Measurements from ENCODE around the gene DPP9.
"Not testable (repeated sequence)": the region's sequence is repeated elsewhere in the genome, so short reads cannot be mapped to it uniquely, and the experiment has no call there.

DPP9 gene

GRCh38 chr19:4749870-4750590, 26.4 kb upstream of the DPP9 start:
- H3K4me3 ChIP-seq (ENCODE audit: low read depth, low read length), result no peak overlapping the region
- no peak for TF ChIP-seq CTCF (IDR thresholded peaks at IDR 0.05; ENCODE audit: insufficient read depth, low read depth, low read length, missing control alignments)
- no peak for DNase-seq (ENCODE audit: low read depth)

GRCh38 chr19:4748589-4748988, 24.9 kb upstream of the DPP9 start:
- no peak for DNase-seq (ENCODE audit: low read depth)
- no peak for TF ChIP-seq CTCF (IDR thresholded peaks at IDR 0.05; ENCODE audit: insufficient read depth, low read depth, low read length, missing control alignments)
- no peak overlapping the region for H3K4me3 ChIP-seq (ENCODE audit: low read depth, low read length)

DNA sequence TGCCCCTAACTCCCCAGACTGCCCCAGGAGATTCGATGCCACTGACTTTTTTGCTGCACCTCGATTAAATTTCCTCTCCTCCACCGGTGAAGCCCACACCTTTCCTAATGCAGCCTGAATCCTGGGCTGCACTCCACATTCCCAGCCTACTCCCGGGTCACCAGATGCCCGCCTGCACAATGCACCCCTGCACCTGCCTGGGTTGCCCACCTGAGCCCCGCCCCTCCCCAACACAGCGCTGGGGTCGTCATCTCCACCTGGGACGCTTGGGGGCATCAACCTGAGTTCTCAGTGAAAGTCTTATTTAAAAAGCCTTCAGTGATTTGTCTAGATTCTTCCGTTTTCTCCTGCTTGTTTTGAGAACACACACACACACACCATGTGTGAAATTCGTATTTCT, 24.5 kb upstream of the DPP9 start:
- no peak overlapping the region for H3K4me3 ChIP-seq (ENCODE audit: low read depth, low read length)
- TF ChIP-seq CTCF (IDR thresholded peaks at IDR 0.05; ENCODE audit: insufficient read depth, low read depth, low read length, missing control alignments), result no peak
- DNase-seq (ENCODE audit: low read depth), result no peak

GRCh38 chr19:4745986-4746385, 22.3 kb upstream of the DPP9 start:
- no peak for TF ChIP-seq CTCF (IDR thresholded peaks at IDR 0.05; ENCODE audit: insufficient read depth, low read depth, low read length, missing control alignments)
- no peak for DNase-seq (ENCODE audit: low read depth)
- no peak overlapping the region for H3K4me3 ChIP-seq (ENCODE audit: low read depth, low read length)

DNA sequence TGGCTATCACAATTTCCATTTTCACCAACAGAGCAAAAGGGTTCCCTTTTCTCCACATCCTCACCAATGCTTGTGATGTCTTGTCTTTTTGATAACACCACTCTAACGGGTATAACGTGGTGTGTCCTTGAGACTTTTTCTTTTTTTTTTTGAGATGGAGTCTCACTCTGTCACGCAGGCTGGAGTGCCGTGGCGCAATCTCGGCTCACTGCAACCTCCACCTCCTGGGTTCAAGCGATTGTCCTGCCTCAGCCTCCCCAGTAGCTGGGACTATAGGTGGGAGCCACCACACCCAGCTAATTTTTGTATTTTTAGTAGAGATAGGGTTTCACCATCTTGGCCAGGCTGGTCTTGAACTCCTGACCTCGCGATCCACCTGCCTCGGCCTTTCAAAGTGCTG, 21.5 kb upstream of the DPP9 start:
- H3K4me3 ChIP-seq (ENCODE audit: low read depth, low read length); DNase-seq (ENCODE audit: low read depth): not testable (repeated sequence)

GRCh38 chr19:4744451-4745174, 21.0 kb upstream of the DPP9 start:
- no peak for TF ChIP-seq CTCF (IDR thresholded peaks at IDR 0.05; ENCODE audit: insufficient read depth, low read depth, low read length, missing control alignments)
- H3K4me3 ChIP-seq (ENCODE audit: low read depth, low read length), result no peak overlapping the region
- no peak for DNase-seq (ENCODE audit: low read depth)

DNA sequence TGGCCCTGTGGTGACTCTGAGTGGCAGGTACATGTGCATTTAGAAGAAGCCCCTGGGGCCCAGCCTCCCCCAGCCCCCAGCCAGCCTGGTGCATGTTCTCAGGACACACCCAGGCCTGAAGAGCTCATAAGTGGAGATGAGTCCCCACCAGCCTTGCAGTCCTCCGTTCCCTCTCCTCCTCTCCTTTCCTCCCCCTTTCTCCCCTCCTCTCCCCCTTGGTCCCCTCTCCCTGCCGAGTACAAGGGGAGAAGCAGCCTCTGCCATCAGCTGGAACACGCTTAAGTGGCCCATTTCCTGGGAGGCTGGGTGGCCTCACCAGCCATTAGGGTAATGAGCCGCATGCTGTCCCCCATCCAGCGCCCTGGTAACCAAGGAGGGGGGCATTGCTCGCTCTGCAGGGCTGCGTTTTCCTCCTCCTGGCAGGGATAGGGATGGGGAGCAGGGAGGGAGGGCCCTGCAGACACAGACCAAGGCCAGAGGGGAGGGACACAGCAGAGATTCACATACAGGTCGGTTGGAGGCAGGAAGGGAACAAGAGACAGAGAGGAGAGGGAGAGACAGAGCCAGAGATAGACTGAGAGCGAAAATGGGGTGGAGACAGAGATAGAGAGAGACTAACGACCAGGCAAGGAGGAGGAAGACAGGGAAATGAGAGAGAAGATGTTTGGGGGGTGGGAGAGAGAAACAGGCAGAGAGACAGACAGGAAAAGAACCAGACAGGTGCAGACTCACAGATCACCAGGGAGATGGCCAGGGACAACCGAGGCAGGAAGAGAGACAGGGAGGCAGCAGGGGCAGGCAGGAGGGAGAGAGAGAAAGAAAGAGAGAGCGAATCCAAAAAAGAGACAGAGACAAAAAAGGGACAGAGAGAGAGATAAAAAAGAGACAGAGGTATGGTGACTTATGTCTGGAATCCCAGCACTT, 19.3 kb upstream of the DPP9 start:
- H3K4me3 ChIP-seq (ENCODE audit: low read depth, low read length), result no peak overlapping the region
- no peak for DNase-seq (ENCODE audit: low read depth)
- no peak for TF ChIP-seq CTCF (IDR thresholded peaks at IDR 0.05; ENCODE audit: insufficient read depth, low read depth, low read length, missing control alignments)

Data from GM12865 (cell line).